ENCODE results near the gene ADAMTSL3.

Gene ADAMTSL3

GRCh38 chr15:83764201-83764838, 110.4 kb downstream of the ADAMTSL3 start:
- no peak for DNase-seq

DNA sequence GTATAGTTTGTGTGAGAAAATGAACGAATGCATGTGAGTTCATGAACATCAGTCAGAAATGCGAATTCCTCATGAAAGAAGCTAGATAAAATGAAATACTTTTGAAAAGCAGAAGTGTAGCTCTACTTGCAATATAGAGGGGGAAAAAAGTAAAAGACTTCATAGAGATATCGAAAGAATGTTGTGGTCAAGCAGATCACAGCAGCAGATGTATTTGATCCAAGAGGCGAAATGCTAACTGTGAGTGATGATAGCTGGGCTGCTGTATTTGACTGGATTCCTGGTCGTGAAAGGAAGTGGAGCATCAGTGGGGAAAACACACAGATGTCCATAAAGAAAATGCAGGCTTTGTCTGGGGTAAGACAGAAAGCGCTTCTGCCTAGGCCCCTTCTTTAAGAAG, 112.4 kb downstream of the ADAMTSL3 start:
- DNase-seq, result no peak

DNA sequence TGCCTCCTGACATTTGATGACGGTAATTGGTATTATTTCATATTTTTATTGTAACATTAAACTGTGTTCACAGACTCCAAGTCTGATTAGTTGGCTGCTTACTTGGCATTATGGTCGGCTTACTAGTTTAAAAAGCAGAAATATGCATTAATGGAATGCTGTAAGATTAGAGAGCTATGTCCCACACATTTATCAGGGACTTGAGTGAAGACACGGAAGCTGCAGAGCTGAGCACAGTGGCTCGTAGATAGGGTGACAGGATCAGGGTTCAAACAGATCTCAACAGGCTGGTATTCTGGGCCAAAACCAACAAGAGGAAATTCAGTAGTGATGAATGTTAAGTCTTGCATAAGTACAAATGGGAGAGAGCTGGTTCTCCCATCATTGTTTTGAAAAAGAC, 113.8 kb downstream of the ADAMTSL3 start:
- DNase-seq, result no peak

- DNase-seq, result no peak
Observed at GRCh38 chr15:83769411-83769999, 115.6 kb downstream of the ADAMTSL3 start.

DNA sequence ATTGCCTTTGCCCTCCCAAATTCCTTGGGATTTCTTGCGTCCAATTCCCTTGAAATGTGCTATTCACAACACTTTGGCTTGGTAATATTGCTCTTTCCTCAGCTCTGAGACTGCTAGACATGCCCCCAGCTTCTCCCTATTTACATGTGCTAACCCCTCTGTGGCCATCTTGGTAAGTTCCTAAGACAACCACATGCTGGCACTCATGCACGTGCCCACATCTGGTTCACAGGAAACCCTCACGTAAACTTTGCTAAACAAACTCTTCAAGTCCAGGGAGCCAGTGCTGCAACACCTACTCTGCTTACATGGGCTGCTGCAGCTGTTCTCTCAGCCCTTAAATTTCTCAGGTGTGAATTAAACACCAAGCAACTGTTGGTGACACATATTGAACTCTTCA, 121.8 kb downstream of the ADAMTSL3 start:
- no peak for DNase-seq

DNA sequence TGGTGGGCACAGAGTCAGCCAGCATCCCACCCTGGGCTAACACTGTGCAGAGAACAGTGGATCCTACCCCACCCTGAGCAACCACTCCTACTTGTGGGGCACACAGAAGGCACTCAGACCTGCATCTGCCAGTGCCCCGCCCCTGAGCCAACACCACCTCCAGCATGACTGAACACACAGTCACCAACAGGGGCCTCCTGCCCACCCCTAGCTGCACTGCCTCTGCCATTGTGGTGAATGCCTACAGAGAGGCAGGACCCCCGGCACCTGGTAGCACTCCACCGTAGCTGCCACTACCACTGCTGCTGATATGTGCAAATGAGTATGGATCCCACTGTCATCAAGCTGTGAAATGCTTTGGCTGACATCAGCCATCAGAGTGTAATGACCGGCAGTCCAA, 123.1 kb downstream of the ADAMTSL3 start:
- no peak for DNase-seq

DNA sequence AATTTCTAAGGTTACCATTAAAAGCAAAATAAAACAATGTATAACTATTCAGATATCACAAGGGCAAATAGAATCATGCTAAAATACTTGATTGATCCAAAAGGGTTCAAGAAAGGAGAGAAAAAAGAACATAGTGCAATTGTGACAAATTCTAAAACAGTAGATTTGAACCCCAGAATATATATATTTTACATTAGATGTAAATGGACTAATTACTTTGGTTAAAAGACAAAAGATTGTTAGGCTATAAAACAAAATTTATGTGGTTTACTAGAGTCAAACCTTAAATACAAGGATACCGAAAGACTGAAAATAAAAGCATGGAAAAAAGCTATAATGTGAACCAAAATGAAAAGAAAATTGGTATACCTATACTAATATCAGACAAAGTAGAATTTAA, 129.3 kb downstream of the ADAMTSL3 start:
- no peak for DNase-seq

DNA sequence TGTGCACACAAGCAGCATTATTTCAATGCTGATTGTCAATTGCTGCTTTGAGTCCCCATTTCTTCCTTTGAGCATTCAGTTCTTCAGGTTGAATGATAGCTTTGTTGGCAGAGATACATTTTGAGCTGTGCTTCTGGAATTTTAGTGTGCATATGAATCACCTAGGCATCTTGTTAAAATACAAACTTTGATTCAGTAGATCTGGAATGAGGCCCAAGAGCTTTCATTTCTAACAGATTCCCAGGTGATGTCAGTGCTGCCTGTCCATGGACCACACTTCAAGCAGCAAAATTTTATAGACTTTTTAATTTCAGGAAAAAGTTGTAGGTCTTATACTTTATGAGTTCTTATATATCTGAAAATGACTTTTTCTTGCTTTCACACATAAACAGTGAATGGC, 131.1 kb downstream of the ADAMTSL3 start:
- no peak for DNase-seq

DNA sequence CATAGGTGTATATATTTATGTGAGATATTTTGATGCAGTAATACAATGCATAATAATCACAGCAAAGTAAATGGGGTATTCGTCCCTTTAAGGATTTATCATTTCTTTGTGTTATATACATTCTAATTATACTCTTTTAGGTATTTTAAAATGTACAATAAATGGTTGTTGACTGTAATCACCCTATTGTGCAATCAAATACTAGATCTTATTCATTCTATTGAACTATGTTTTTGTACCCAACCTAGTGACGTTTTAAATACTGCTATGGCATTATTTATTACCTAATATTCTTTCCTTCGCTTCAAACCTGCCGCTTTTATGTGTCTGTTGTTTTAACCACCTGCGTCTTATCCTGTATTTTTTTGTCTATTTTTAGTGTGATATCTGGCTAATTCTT, 132.4 kb downstream of the ADAMTSL3 start:
- no peak for DNase-seq

- DNase-seq, result no peak
Observed at GRCh38 chr15:83793069-83793468, 139.1 kb downstream of the ADAMTSL3 start.

DNA sequence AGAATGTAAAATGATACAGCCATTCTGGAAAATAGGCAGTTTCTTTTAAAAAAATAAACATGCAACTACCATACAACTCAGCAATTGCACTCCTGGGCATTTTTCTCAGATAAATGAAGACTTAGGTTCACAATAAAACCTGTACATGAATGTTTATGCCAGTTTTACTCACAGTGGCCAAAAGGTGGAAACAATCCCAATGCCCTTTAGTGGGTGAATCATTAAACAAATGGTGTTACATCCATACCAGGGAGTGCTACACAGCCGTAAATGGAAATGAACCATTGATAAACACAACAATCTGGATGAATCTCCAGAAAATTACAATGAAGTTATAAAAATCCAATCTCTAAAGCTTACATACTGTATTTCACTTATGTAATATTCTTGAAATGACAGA, 140.3 kb downstream of the ADAMTSL3 start:
- DNase-seq, result no peak

DNA sequence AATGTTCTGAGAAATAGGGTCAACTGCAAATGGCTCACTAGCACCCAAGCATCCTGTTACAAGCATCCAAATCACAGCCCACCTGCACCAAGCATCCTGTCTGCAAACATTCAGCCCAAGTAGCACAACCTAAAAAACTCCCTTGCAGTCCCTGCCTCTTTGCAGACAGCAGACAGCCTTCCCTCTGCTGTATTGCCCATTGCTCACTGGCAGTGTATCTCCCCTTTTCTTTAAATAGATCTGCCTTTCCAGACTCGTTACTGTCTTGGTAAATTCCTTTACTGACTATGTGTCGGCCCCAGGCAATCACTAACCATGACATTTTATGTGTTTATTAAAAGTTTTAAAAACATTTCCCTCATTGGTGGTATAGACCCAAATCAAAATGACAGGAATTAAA, 155.4 kb downstream of the ADAMTSL3 start:
- no peak for DNase-seq

- DNase-seq, result no peak
Observed at GRCh38 chr15:83810110-83810509, 156.2 kb downstream of the ADAMTSL3 start.

DNA sequence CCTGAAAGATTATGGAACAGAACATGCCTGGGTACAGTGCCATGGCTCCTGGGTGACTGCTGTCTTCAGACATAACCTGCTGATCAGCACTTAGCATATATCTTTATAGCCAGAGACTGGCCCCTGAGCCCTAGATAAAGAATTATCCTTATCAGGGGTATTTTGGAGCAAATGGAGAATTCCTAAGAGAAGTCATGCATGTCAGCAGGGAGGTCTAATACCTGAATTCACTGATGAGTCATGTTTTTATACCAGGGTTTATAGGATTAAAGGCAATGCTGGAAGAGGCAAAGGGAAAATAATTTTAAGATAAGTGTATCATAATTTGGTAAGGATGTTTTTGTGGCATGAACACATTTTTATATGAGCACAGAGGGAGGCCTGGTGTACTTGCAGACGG, 159.8 kb downstream of the ADAMTSL3 start:
- no peak for DNase-seq

DNA sequence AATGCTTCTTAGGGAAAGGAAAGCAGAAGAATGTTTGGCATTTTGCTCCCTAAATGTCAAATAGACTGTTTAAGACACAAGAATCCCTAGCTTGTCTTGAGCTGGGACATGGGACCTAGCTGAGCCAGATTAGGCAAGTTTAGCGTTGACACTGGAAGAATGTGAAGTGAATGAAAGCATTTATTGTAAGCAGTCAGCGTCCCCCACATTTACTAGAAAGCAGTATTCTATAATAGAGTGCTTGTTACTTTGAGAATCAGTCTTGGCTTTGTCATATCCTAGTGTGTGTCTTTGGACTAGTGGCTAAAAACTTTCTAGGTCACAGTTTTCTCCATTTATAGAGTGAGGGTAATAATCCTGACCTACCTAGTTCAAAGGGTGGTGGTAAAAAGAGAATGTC, 161.6 kb downstream of the ADAMTSL3 start:
- no peak for DNase-seq

DNA sequence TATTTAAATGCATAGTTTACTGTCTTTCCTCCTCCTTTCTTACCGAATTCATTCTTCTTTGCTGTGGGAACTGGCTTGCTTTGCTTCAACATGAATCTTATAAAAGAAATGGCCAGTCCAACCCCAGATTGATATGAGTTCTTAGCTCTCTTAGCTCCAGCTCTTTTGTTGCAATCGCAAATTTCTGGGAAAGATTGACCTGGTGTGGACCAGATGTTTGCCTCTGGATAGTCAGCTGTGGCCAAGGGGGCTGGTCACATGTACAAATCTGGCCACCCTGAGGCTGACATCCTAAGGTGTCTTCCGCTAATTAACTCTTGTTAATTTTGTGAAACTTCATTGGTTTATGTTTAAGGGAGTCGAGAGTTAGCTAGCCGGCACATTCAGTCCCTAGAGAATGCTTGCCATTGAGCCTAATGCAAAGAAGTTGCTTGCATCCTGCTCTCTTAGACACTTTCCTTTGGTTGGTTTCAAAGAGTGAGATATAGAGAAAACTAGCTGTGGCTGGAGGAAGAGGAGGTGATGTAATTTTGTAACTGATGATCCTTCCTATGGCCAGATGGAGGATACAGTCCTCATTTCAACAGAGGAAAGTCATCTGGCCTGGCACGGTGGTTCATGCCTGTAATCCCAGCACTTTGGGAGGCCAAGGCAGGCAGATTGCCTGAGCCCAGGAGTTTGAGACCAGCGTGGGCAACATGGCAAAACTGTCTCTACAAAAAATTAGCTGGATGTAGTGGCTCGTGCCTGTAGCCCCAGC, 162.4 kb downstream of the ADAMTSL3 start:
- DNase-seq, result no peak

DNA sequence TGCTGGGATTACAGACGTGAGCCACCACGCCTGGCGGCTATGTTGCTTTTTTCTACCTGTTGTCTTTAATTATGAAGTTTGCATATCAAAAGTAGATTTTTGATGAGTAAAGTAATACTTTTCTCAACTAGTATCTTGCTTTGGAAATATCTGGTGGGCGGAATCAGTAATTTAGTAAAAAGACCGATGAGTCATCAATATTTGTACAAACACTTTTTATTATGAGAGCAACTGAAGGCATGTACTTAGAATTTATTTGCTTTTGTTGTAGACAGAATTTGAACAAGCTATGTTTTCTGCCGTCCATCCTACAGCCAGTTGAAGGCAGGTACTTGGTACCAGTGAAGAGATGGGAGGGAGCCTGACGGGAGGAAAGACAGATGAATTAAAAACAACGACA, 164.7 kb downstream of the ADAMTSL3 start:
- DNase-seq, result no peak

GRCh38 chr15:83830381-83830780, 176.5 kb downstream of the ADAMTSL3 start:
- DNase-seq, result no peak

GRCh38 chr15:83833569-83833968, 179.6 kb downstream of the ADAMTSL3 start:
- DNase-seq, result no peak

GRCh38 chr15:83835479-83835878, 181.6 kb downstream of the ADAMTSL3 start:
- no peak for DNase-seq

GRCh38 chr15:83837945-83838571, 184.1 kb downstream of the ADAMTSL3 start:
- no peak for DNase-seq

DNA sequence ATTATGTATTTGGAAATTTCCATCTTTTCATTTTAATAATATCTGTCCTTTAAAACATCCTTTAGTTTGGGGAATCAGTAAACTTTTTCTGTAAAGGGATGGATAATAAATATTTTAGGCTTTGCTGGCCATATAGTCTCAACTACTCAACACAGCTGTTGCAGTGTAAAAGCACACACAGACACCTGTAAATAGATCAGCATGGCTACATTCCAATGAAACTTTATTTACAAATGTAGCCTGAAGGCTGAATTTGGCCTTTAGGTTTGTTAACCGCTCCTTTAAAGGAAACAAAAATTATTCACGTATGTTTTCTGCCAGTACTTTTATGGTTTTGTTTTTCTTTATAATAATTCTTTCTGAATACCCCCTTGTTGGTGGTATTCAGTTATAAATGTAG, 184.8 kb downstream of the ADAMTSL3 start:
- DNase-seq, result no peak

- DNase-seq, result no peak
Observed at GRCh38 chr15:83842281-83842680, 188.4 kb downstream of the ADAMTSL3 start.

DNA sequence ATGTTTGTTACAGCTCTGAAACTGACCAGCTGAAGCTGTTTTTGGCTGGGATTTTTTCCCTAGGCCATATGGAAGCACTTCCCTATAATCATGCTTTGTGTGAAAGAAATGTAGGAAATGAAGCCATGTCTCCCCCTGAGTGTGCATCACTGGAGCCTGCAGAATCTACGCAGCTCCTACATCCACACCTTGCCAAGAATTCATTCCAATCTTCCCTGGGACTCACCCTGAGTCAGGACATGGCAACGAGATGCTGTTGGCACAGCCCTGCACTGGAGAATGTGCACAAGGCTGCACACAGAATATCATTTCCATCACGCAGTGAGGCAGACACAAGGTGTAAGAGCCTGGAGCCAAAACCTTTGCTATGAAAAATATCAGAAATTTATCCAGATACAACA, 189.5 kb downstream of the ADAMTSL3 start:
- no peak for DNase-seq
